HG03432 (cell line): ENCODE results near the gene CHI3L1.
"Not testable (repeated sequence)": the region's sequence is repeated elsewhere in the genome, so short reads cannot be mapped to it uniquely, and the experiment has no call there.

ENCODE experiments used
- ATAC-seq: cut with Tn5 transposase; IDR thresholded peaks from one replicate; pipeline ENCODE4 v1.9.1; 2021; ENCODE audit warnings: mild to moderate bottlenecking, moderate library complexity; ENCODE audit not compliant: unreplicated experiment

CHI3L1 gene

DNA sequence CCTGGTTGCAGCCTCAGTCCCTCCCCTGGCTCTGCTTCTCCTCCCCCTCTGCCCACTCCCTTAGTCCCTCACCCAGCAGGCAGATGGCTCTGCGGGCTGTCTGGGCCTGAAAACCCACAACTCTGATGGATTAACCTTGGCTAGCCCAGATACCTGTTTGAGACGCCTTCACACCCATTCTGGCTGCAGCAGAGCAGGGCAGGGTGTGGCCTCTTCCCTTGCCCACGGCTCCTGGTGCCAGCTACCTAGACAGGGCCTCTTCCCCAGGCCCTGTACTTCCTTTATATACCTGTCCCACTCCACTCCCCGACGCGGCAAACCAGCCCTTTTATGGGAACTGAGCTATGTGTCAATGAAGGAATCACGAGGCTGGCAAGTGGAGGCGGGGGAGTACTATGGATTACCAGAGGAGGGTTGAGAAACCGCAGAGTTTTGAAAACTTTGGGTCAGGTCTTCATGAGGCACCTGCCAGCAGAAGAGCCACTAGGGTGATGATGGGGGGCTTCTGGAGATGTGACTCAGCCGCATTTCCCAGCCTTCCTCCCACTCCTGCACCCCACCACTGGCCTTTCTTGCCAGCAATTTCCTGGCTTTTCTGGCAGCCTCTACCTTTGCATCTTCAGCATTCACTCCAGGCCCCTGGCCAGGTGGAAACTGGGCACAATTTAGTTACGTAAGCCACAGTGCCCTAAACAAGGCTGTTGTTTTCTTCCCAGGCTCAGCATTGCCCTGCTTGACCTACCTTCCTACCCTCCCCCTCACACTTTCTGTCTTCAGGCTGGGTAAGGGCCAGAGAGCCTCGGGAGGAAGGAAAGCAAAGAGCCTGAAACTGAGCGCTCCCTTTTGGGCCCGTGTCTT is at the start of gene CHI3L1:
Gene CHI3L1, minus strand, starts transcription at position 259 of the 858 bp plus-strand sequence. Its CDS starts 81 bp downstream, at position 178.
- no peak for ATAC-seq

DNA sequence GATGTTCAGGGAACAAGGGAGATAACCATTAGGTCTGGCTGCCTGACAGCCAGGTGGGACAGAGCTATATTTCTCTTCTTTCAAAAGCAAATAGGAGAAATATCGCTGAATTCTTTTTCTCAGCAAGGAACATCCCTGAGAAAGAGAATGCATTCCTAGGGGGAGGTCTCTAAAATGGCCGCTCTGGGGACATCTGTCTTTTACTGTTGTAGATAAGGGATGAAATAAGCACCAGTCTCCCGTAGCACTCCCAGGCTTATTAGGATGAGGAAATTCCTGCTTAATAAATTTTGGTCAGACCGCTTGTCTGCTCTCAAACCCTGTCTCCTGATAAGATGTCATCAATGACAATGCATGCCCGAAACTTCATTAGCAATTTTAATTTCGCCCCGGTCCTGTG is 48.4 kb upstream of the CHI3L1 start:
- not testable (repeated sequence) for ATAC-seq

DNA sequence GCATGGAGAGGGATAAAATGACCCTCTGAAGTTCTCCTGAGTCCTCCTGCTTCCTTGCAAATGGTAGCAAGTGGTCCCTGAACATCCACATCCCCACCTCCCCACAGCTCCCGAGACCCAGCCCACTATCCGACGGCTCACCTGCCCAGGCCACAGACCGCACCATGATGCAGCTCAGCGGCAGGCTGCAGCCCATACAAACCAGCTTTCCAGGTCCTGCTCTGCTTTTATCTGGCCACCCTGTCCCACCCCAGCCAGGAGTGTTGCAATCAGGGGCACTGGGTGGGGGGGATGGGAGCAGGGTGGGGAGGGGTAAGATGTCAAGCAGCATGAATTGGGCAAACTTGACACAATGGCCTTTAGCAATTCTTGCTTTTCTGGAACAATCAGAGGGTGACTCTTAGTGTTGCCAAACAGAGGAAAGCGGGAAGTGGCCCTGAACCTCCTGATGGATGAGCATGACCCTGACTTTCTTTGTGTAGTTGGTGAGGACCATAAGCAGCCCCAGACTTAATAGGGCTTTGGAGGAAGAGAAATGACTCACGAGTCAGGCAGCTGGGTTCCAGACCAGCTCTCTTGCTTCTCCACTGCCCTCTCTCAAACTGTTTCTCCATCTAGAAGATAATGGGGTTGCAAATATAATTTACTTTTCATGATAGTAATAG is 43.1 kb upstream of the CHI3L1 start, which contains the start of gene CHIT1:
Gene CHIT1, minus strand, starts transcription at position 203 of the 665 bp plus-strand sequence. Its CDS starts 37 bp downstream, at position 166.
- no peak for ATAC-seq

DNA sequence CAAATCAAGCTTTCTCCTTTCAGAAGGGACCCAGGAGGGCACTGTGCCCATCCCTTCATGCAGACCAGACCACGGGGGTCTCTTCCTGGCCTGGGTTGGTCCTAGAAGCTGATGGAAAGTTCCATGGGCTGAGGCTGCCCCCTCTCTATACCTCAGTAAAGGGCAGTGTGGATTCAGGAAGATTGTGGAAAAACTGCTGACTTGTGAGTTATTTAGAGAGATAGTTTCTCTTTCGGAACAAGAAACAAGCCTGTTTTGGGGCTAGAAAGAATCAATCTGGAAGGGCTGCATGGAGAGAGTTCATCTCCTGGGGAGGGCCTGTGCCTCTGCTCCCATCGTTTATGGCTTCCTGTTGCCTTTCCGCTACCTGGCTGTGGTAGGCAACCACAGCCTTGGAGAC is 42.2 kb upstream of the CHI3L1 start:
- no peak for ATAC-seq

DNA sequence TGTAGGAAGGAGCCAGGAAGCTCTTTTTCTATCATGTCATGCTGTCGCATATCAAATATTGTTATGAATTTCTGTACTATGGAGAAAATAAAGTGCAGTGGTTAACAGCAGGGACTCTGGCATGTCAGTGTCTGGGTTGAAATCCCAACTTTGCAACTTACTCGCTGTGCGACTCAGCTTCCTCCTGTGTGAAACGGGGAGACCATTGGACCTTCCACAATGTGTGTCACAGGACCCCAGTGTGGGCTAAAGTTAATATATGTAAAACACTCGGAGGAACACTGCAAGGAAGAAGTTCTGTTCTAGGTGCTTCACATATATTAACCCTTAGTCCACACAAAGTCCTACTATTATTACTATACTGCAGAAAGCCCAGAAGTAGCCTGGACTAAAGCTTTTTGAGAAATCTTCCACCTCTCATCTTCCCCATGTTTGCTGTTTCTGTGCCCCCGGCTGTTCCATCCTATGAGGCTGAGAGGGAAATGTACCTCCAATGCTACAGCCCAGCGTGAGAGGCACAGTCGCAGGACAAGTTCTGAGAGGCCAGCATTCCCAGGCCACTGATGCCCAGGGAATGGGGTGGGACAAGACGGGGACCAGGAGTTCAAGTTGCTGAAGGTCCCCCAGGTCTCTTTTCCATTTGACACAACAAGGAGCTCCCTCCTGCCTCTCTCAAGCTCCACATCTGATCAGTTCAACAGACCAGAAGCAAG is 41.0 kb upstream of the CHI3L1 start:
- ATAC-seq: no peak

DNA sequence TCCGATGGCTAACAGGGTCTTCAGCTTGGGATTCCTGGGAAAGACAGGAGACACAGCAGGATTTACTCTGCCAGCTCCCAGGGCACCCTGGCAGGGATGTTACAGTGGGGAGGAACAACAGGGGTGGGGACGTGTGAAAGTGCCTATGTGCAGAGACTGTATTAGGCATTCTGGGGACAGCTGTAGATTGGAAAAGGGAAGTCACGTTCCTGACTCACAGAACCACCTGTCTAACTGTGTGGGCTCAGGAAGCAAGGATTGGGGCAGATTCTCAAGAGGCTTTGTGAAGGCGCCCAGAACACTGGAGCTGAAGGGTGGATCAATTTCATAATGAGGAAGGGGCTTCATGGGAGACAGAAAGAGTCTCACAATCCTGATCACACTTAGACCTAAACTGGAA is 38.6 kb upstream of the CHI3L1 start:
- no peak for ATAC-seq

DNA sequence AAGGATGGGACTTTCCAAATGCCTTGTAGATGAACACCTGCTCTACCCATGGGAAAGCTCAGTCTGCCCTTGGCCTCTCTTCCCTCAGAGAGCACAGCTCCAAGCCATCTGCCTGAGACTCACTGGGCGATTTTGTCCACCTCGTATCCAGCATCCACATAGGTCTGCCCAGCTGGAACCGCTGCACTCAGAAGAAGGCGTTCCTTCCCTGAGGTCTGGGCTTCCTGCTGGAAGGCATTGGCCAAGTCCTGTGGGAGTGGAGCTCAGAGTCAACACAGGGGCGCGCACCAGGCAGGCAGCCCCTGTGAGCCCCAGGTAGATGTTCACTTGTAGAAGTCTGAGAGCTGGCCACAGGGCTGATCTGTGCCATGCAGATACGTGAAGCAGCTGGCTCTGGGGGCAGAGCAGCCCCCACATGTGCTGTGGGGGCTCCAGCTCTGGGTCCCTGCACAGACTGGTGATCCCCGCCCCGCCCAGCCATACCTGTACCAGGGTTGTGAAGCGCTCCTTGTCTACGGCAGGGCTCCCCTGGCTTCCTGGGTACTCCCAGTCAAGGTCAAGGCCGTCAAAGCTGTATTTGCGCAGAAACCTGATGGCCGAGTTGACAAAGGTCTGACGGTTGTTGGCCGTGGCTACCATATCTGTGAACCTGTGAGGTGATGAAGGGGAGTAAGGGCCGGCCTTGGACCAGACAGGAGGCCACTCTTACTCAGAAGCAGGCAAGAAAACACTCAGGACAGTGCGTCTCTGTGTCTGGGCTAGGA is 36.7 kb upstream of the CHI3L1 start:
- ATAC-seq: no peak

DNA sequence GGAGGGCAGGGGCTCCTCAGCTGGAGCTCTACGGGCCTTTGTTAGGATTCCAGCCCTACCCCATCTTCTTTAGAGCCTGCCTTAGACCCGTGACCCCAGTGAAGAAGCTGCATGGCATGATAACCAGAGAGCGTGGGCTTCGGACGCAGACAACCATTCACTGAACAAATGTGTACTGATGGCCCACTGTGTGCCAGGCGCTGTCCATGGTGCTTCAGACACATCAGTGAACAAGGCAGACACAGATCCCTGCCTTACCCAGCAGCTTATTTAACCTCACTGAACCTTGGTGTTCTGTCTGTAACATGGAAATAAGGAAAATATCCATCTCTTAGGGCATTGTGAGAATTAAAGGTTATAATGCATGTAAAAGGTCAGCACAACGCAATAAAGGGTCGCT is 33.4 kb upstream of the CHI3L1 start:
- no peak for ATAC-seq

DNA sequence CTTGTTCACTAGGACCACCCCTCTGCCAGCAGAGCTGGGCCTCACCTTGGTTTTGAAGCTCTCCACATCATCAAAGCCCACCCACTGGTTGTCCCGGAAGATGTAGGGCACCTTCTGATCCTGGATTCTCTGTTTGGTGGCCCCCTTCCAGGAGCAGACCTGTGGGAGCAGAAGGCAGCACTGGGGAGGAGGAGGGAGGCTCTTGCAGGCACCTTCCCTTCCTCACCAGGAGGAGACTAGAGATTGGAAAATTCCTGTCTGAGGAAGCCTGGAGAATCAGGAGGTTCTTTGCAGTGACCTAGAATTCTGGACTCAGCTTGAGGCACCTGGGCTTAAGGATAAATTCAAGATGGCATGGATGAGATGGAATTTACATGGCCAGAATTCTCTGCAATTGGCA is 32.7 kb upstream of the CHI3L1 start:
- no peak for ATAC-seq

DNA sequence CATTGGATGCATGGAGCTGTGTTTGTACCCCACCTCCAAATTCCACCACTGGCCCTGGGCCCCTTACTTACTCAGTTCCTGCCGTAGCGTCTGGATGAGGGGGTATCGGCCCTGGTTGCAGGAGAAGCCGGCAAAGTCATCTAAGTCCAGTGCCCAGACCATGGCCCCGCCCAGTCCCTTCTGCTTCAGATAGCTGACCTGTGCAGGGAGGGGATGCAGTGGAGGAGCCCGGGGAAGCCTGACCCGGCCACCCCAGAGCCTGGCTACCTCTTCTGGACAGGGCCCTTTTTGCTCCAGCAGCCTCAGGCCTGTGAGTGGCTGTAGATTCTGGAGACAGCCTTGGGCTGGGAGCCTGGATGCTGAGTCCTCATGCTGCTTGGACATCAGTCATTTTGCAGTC is 31.2 kb upstream of the CHI3L1 start:
- ATAC-seq: no peak

DNA sequence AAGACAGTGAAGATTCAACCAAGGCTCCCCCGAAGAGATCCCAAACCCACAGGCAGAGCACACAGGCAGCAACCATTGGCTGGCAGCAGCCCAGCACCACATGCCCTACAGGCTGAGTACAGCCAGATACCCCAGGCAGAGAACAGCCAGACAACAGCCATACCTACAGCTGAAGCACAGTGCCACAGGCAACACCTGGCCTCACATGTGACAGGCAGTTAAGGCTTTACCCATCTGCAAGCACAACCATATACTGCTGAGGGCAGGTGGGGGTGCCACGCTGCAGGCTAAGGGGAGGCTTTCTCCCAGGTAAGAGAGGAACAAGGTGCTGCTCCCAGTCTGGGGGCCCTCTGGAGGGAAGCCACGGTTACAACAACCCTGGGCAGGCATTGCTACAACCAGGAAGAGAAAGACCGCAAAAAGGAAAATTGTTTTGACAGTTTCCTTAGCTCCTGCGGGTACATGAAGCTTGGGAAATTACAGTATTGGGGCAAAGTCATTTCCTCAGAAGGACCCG is 30.7 kb upstream of the CHI3L1 start:
- ATAC-seq: no peak

DNA sequence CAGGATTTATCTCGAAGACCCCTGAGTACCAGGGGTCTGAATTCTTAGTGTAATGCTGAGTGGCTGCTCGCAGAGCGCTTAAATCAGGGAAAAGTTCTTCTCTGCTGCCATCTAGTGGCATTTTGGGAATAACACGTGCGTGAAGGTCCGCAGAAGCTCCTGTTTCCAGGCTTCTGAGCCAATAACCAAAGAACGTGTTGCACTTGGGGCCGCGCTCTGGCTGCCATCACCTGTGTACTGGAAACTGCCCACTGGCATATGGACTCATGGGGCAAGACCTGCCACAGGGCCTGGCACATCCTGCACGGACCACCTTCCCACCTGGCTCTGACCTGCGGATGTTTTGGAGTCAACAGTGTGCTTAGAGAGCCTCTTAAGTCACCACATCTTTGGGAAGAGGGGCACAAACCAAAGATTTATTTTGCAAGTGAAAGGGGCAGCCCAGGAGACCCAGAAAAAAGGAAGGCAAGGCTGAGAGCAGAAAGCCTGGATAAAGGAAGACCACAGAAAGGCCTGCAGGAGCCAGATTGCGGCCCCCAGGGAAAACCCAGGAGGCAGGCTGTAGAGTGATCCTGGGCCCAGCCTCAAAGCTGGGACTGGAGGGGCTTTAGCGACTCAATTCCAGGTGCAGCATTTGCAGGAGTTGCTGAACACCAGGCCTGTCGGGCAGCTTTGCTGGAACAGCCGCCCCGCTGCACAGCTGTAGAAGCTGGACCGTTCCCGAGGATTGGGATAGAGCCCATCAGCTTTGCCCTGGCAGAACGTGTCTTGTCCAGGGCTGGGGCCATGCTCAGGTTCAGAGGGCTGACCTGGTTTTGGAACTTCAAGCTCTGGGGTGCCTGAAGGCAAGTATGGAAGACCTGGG is 30.0 kb upstream of the CHI3L1 start:
- no peak for ATAC-seq

DNA sequence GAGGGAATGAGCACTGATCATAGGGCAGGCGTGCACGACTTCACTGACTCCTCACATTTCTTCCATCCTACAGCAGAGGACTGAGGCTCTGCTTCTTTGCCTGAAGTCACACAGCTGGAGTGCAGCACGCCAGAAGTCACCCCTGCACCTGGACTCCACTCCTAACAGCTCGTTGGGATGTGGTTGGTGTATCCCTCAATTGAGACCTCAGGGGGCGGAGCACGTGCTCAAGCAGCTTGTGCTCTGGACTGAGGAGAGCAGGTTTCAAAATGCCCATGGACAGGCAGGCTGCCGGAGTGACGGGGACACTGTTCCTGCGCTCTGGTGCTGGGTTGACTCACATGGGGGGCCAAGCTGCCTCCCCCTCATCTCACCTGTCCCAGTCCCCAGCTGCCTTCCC is 29.1 kb upstream of the CHI3L1 start:
- no peak for ATAC-seq

DNA sequence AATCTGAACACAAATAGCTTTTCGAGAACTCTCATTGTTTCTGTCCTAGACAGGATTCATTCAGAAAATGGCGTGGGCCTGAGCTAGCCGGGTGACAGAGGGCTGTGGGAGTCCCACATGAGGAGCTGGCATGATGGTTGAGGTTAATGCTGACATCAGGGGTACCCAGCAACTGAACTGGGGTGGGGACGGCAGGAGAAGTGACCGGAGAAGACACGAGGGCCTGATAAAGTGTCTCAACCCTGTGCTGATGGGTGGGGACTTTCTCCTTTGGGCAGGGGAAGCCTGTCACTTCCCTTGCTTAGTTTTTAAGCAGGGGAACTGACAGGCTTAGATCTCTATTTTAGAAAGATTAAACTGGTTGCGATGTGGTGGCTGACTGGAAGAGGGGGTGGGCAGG is 28.4 kb upstream of the CHI3L1 start:
- no peak for ATAC-seq

DNA sequence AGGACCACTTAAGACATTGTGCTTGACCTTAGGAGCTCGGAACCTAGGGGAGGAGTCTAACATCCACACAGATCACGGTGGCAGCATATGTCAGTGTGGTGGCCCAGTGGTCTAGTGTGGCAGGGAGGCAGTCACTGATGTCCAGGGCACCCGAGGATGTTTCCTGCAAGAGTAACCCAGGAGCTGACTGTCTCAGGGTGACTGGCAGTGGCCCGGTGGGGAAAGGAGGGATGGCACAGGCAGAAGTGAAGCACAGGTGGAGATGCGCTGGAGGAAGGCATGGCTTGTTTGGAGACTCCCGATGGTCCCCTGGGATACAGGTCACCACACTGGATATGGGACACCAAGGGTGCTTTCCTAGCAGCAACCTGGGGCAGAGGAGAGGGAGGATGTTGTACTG is 26.6 kb upstream of the CHI3L1 start:
- ATAC-seq: no peak

DNA sequence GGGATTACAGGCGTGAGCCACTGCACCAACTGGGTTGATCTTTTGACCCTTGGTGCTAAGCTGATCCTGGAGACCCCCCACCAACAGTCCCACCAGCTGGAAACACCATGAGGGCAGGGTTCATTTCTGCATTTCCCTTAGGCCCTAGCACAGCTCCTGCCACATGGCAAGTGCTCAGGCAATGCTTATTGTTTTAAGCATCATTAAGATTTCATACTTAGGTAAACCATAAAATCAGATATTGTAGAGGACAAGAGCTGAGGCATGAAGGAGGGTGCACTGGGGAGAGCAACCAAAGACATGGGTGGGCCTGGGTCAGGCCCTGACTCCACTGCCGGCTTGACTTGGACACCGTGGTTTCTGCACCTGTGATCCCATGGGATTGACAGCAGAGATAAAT is 25.3 kb upstream of the CHI3L1 start:
- ATAC-seq: no peak

DNA sequence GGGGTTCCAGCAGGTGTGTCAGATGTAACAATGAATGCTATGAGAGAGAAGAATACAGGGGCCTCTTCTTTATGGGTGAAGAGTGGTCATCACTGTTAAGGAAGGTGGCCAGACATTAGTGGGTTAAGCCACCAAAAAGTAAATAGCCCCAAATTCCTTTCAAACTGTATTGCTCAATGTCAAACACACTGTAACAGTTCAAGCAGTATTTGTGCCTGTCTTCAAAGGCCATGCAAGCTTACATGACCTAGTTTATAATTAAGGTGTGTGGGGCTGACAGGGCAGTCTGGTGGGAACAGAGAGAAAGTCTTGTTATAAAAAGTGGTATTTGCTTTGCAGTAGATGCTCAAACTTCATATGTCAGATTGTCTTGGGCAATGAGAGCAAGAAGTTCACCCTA is 24.5 kb upstream of the CHI3L1 start:
- no peak for ATAC-seq

DNA sequence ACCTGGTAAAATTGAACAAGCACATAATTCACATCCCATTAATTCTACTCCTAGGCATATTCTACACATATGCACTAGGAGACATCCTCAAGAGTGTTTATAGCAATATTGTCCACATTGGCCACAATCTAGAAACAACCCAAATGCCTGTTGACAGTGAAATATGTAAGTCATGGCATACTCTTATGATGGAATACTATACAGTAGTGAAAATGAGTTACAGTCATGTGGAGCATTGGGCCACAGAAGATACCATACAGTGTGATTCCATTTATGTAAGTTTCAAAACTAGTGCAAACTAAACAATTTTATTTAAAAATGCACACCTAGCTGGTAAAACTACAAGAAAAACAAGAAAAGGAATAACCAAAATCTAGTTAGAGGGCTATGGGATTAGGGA is 23.8 kb upstream of the CHI3L1 start:
- ATAC-seq: no peak

DNA sequence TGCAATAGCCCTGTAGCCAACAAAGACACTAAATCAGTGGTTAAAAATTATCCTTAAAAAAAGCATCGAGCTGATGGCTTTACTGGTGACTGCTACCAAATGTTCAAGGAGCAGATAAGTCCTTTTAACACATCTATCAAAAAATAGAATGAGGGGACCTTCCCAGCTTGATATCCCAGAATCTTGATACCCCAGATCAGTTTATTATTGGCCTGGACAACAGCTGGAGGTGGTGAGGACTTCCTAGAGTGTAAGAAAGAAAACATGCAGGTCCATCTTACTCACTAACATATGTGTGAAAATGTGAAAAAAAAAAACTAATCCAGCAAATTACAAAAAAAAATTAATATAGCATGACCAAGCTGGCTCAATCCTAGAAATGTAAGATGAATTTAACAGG is 21.7 kb upstream of the CHI3L1 start:
- no peak for ATAC-seq

DNA sequence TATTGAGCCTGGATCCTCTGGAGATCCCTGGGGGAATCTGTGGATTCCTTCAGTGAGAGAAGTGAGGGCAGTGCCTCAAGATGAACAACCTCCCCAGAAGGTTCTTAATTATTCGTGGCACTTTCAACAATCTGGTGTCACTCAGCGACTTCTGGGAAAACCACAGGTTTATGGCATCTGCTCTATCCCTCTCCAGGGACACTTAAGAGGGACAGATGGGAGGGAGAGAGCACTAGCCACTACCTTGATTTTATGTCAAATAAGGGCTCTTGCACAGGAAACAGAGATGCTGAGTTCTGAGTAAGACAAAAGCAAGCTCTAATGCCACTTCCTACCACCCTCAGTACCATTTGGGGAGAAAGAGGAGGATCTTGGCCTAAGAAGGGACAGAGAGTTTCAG is 21.2 kb upstream of the CHI3L1 start:
- ATAC-seq: no peak
